Esophagus muscularis mucosa (tissue), 4 donors: ENCODE data around the gene SLC35E2B. TPM values are rescaled to one million over a fixed set of nuclear protein-coding genes. Genes with fewer than 3 reads are reported as not detected.

Experiments used
- DNase-seq: peaks from one replicate; pipeline ENCODE4 v3.0.0-alpha.2; 2017; ENCODE audit errors: extremely low spot score
- H3K27ac ChIP-seq, 4 donors: fragments of 200-600 bp; sonication (generic); replicated peaks in 1 of 4; 1 replicate in 3 of 4; 2 replicates in 1 of 4; pipeline ENCODE4 v1.5.1; 2016 to 2019; ENCODE audit warnings: mild to moderate bottlenecking in 1 of 4
- H3K27me3 ChIP-seq, 4 donors: fragments of 200-600 bp; sonication (generic); one replicate each; pipeline versions ENCODE4 v1.5.1 to v1.6.0; 2016 to 2019
- H3K36me3 ChIP-seq, 4 donors: fragments of 200-600 bp; sonication (generic); one replicate each; pipeline ENCODE4 v1.5.1; 2016 to 2019
- H3K4me1 ChIP-seq, 4 donors: fragments of 200-600 bp; sonication (generic); one replicate each; pipeline ENCODE4 v1.5.1; 2016 to 2019
- H3K4me3 ChIP-seq, 4 donors: fragments of 200-600 bp; sonication (generic); 1 replicate in 2 of 4; 2 replicates in 2 of 4; pipeline ENCODE4 v1.5.1; 2016 to 2019; ENCODE audit warnings: mild to moderate bottlenecking in 4 of 4, moderate library complexity in 1 of 4
- H3K9me3 ChIP-seq, 4 donors: fragments of 200-600 bp; sonication (generic); 1 replicate in 3 of 4; 2 replicates in 1 of 4; pipeline ENCODE4 v1.5.1; 2016 to 2019
- EP300 ChIP-seq: sonication (generic); formaldehyde crosslinking; IDR thresholded peaks from one replicate; pipeline ENCODE4 v1.6.1; 2017; ENCODE audit warnings: antibody characterized with exemption
- POLR2A ChIP-seq: fragments of 450-650 bp; IDR thresholded peaks from one replicate; pipeline ENCODE4 v1.6.1; 2017; ENCODE audit warnings: antibody characterized with exemption, moderate library complexity, mild to moderate bottlenecking, low read depth
- POLR2AphosphoS5 ChIP-seq, 2 donors: sonication (generic); formaldehyde crosslinking; IDR thresholded peaks; one replicate each; pipeline ENCODE4 v1.6.1; 2017; ENCODE audit warnings: antibody characterized with exemption in 2 of 2
- WGBS: methylation state at CpG from one replicate; pipeline ENCODE4 v1.1.5; 2018; 5-methylcytosine and 5-hydroxymethylcytosine counted together
- intact Hi-C: fragments of 100-400 bp; cut with DNase I; formaldehyde crosslinking; loops from one replicate; pipeline ENCODE4 v1.15.1; 2023
- total RNA-seq, 4 donors: library from RNA; depleted of rRNA; stranded (reverse); fragments of >200 nt; gene quantifications; one replicate each; pipeline versions ENCODE4 v1.1.0 to v1.2.1, GENCODE V29; 2016
- TF ChIP-seq, protein P1 (sequence below), 3 experiments: fragments of 200-600 bp in 2 of 3; fragments of 450-650 bp in 1 of 3; sonication (generic) in 2 of 3; IDR thresholded peaks; one replicate each; pipeline ENCODE4 v1.5.1; 2017 to 2019; ENCODE audit warnings: antibody characterized with exemption in 3 of 3, mild to moderate bottlenecking in 2 of 3, moderate library complexity in 1 of 3

The SLC35E2B gene
- total RNA-seq, 4 donors from 2014 or later: 25.7 to 65.0 (median 35.6) TPM

- TF ChIP-seq POLR2AphosphoS5 (IDR thresholded peaks at IDR 0.05): no peak
- TF ChIP-seq, protein P1, sequence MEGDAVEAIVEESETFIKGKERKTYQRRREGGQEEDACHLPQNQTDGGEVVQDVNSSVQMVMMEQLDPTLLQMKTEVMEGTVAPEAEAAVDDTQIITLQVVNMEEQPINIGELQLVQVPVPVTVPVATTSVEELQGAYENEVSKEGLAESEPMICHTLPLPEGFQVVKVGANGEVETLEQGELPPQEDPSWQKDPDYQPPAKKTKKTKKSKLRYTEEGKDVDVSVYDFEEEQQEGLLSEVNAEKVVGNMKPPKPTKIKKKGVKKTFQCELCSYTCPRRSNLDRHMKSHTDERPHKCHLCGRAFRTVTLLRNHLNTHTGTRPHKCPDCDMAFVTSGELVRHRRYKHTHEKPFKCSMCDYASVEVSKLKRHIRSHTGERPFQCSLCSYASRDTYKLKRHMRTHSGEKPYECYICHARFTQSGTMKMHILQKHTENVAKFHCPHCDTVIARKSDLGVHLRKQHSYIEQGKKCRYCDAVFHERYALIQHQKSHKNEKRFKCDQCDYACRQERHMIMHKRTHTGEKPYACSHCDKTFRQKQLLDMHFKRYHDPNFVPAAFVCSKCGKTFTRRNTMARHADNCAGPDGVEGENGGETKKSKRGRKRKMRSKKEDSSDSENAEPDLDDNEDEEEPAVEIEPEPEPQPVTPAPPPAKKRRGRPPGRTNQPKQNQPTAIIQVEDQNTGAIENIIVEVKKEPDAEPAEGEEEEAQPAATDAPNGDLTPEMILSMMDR (IDR thresholded peaks at IDR 0.05): no peak
- no peak for TF ChIP-seq POLR2A
- no peak for TF ChIP-seq EP300
- no peak for DNase-seq
- peaks cover 10 to 35% (median 14%) of the 10 kb centered on the region in 4 donors for H3K27me3 ChIP-seq
- H3K36me3 ChIP-seq: peaks cover 14 to 65% (median 47%) of the 10 kb centered on the region in 4 donors
- no peaks in the 10 kb centered on the region for H3K9me3 ChIP-seq
- peaks cover 7 to 23% (median 16%) of the 10 kb centered on the region in 4 donors for H3K4me1 ChIP-seq
- no peak overlapping the region for H3K4me3 ChIP-seq
- intact Hi-C loops: no loop called here
- H3K27ac ChIP-seq: no peak overlapping the region
- 95% methylated on average over 23 of the region's 48 CpGs for WGBS
Observed at GRCh38 chr1:1626207-1627141, 66.1 kb downstream of the SLC35E2B start.

DNA sequence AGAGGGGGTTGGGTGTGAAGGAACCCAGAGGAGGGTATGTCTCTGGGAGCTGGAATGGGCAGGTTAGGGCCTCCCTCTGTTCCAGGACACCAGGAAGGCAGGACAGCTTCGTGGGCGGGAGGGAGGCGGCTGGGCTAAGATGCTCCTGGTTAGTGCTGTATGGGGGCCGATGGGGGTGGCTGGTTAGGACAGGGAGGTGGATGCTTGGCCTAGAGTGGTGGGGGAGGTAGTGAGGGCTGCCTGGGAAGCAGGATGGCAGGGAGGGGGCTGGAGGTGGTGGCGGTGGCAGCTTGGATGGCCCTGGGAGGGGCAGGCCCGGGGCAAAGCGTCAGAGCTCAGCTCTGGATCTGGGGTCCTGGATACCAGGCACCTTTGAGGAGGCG, 66.8 kb downstream of the SLC35E2B start:
- Histone ChIP-seq H3K27ac (no peak overlapping the region), H3K27me3 (peaks cover 4 to 29% (median 7%) of the 10 kb centered on the region in 4 donors), H3K4me3 (no peak overlapping the region), H3K9me3 (no peaks in the 10 kb centered on the region), H3K36me3 (peaks cover 14 to 65% (median 47%) of the 10 kb centered on the region in 4 donors), H3K4me1 (peaks cover 8 to 19% (median 10%) of the 10 kb centered on the region in 4 donors)
- 92% methylated on average over 8 of the region's 8 CpGs for WGBS
- DNase-seq: no peak
- intact Hi-C loops: no loop called here
- TF ChIP-seq POLR2A (no peak), EP300 (no peak), POLR2AphosphoS5 (IDR thresholded peaks at IDR 0.05) (no peak)
- TF ChIP-seq, protein P1 (IDR thresholded peaks at IDR 0.05): no peak

DNA sequence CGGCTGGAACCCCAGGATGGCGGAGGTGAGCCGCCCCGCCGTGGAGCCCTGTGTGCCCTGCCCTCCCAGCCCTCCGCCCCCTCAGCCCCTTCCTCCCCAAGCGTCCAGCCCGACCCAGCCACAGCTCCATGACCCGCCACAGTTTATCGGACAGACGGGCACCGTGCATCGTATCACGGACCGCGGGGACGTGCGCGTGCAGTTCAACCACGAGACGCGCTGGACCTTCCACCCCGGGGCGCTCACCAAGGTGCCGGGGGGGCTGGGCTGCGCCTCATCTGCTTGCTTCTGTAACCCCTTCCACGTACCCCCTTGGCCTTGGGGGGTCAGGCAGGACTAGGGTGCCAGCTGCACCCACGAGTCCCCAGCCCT, 67.2 kb downstream of the SLC35E2B start:
- DNase-seq: no peak
- TF ChIP-seq, protein P1 (IDR thresholded peaks at IDR 0.05): no peak
- TF ChIP-seq EP300: no peak
- no peak for TF ChIP-seq POLR2AphosphoS5 (IDR thresholded peaks at IDR 0.05)
- TF ChIP-seq POLR2A: no peak
- intact Hi-C loops: no loop called here
- peaks cover 5 to 14% (median 9%) of the 10 kb centered on the region in 4 donors for H3K4me1 ChIP-seq
- H3K36me3 ChIP-seq: peaks cover 14 to 65% (median 47%) of the 10 kb centered on the region in 4 donors
- H3K27ac ChIP-seq: no peak overlapping the region
- no peaks in the 10 kb centered on the region for H3K9me3 ChIP-seq
- 91% methylated on average over 24 of the region's 28 CpGs for WGBS
- H3K4me3 ChIP-seq: no peak overlapping the region
- peaks cover 0 to 24% (median 3%) of the 10 kb centered on the region in 4 donors for H3K27me3 ChIP-seq

DNA sequence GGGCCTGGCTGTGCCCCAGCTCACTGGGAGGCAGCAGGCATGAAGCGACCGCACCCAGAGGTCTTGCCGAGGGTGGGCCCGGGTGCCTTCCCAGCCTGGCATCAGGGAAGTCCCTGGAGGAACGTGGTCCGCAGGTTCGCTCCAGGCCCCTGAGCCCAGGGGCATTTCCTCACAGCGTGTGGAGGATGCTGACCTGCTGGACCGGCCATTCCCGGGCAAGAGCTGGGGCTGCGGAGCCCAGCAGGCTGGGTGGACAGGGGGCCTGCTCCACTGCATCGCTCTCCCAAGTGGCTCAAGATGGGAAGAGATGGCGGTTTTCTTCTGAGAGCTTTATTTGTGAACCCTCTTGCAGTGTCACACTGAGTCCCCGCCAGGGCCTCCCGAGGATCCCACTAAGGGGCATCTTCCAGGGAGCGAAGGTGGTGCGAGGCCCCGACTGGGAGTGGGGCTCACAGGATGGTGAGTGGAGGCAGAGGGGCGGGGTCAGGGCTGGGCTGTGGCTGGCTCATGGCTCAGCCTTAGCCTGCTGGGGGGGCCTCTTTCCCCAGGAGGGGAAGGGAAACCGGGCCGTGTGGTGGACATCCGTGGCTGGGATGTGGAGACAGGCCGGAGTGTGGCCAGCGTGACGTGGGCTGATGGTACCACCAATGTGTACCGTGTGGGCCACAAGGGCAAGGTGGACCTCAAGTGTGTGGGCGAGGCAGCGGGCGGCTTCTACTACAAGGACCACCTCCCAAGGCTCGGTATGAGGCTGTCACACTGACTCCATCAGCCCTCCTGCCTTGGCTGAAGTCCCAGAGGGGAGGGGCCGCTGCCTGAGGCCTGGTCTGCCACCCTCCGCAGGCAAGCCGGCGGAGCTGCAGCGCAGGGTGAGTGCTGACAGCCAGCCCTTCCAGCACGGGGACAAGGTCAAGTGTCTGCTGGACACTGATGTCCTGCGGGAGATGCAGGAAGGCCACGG, 67.9 kb downstream of the SLC35E2B start:
- WGBS: 83% methylated on average over 29 of the region's 38 CpGs
- TF ChIP-seq POLR2A (no peak), POLR2AphosphoS5 (IDR thresholded peaks at IDR 0.05) (no peak), EP300 (no peak)
- TF ChIP-seq, protein P1 (IDR thresholded peaks at IDR 0.05): no peak
- no peak overlapping the region for H3K27ac ChIP-seq

More for the DNA sequence above, 67.9 kb downstream of the SLC35E2B start:
- no peak for DNase-seq
- Histone ChIP-seq H3K4me1 (peaks cover 0 to 15% (median 6%) of the 10 kb centered on the region in 4 donors), H3K36me3 (peaks cover 14 to 65% (median 47%) of the 10 kb centered on the region in 4 donors), H3K9me3 (no peaks in the 10 kb centered on the region), H3K4me3 (no peak overlapping the region), H3K27me3 (peaks cover 0 to 18% (median 0%) of the 10 kb centered on the region in 4 donors)
- intact Hi-C loops: no loop called here
